ENCODE data around the gene FRAS1.

DNA sequence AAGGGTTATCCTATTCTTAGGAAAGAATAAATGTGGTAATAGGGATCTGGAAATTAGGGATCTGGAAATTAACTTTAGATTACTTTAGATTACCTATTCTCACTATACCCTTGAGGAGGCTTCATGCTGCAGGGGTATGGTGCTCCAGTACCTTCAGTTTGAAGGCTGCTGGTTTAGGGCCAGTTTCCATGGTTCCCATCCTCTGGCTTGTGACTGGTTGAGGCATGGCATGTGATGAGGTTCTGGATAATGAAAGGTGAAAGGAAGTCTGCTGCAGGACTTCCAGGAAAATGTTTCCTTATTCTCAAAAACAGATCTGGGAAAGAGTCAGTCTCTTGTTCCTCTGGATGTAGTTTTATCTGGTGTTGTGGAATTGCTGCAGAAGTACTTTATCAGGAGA is 25.9 kb downstream of the FRAS1 start:
- TF ChIP-seq, protein P1, sequence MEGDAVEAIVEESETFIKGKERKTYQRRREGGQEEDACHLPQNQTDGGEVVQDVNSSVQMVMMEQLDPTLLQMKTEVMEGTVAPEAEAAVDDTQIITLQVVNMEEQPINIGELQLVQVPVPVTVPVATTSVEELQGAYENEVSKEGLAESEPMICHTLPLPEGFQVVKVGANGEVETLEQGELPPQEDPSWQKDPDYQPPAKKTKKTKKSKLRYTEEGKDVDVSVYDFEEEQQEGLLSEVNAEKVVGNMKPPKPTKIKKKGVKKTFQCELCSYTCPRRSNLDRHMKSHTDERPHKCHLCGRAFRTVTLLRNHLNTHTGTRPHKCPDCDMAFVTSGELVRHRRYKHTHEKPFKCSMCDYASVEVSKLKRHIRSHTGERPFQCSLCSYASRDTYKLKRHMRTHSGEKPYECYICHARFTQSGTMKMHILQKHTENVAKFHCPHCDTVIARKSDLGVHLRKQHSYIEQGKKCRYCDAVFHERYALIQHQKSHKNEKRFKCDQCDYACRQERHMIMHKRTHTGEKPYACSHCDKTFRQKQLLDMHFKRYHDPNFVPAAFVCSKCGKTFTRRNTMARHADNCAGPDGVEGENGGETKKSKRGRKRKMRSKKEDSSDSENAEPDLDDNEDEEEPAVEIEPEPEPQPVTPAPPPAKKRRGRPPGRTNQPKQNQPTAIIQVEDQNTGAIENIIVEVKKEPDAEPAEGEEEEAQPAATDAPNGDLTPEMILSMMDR (IDR thresholded peaks at IDR 0.05), result no peak
- TF ChIP-seq POLR2A (IDR thresholded peaks at IDR 0.05), result no peak

Measured in right lobe of liver (tissue), 4 donors.